GM12874 (cell line): Measurements from ENCODE around the gene PRDX5.

Source experiments
- CTCF ChIP-seq: IDR thresholded peaks from 2 replicates; pipeline ENCODE4 v1.5.1; 2011; ENCODE audit warnings: low read depth, mild to moderate bottlenecking, control low read depth, low read length, moderate library complexity; ENCODE audit not compliant: insufficient read depth

PRDX5 gene

GRCh38 chr11:64305075-64305690 is 12.7 kb upstream of the PRDX5 start, which contains the start of gene ESRRA:
TSS of gene ESRRA (plus strand) at chr11:64305524. CDS start at chr11:64307180, 1,656 bp downstream.
- no peak for TF ChIP-seq CTCF

- TF ChIP-seq CTCF: peak; percentile 60
These were observed 12.0 kb upstream of the PRDX5 start for GRCh38 chr11:64305691-64306562.

- no peak for TF ChIP-seq CTCF
These were observed 11.4 kb upstream of the PRDX5 start for GRCh38 chr11:64306563-64306875.

GRCh38 chr11:64306876-64307622 is 10.9 kb upstream of the PRDX5 start:
- TF ChIP-seq CTCF: no peak

- no peak for TF ChIP-seq CTCF
These were observed 5.0 kb upstream of the PRDX5 start for GRCh38 chr11:64312947-64313346.

- TF ChIP-seq CTCF: no peak
These were observed 4.3 kb upstream of the PRDX5 start for GRCh38 chr11:64313491-64314145.

GRCh38 chr11:64314146-64314804 is 3.6 kb upstream of the PRDX5 start:
- TF ChIP-seq CTCF: no peak
